Keratinocyte (primary cell): ENCODE measurements around the gene ASPN.

Experiments used
- EZH2 ChIP-seq: IDR thresholded peaks from one replicate; pipeline ENCODE4 v1.6.1; 2012; ENCODE audit warnings: inconsistent platforms, mild to moderate bottlenecking, low read length, moderate library complexity
- TF ChIP-seq, protein P1 (sequence below), 3 experiments: IDR thresholded peaks in 1 of 3; conservative IDR thresholded peaks in 1 of 3; optimal IDR thresholded peaks in 1 of 3; 2 replicates in 2 of 3; 3 replicates in 1 of 3; pipeline versions ENCODE3 to v1.5.1; 2011; ENCODE audit warnings: low read length in 3 of 3, mild to moderate bottlenecking in 3 of 3, moderate library complexity in 2 of 3, control low read depth in 1 of 3, inconsistent platforms in 1 of 3; ENCODE audit not compliant: insufficient read depth in 2 of 3; ENCODE audit errors: extremely low read depth in 1 of 3

DNA sequence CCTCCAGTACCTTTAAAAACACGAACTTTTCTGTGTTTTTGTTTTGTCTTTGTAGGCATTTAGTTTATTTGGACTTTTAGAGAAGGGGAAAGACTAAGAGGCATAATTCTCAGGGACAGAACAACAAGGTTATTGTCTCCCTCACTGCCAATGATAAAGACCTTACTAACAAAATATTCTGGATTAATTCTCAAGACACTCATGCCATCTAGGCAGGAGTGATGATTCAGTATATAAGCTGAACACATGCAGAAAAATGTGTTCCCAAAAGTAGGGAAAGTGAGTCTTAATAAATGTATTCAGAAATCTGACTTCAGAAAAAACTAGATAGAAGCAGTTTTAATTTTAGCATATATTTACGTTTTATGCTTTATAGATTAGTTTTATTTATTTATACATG lies 17.4 kb upstream of the ASPN start:
- TF ChIP-seq, protein P1, sequence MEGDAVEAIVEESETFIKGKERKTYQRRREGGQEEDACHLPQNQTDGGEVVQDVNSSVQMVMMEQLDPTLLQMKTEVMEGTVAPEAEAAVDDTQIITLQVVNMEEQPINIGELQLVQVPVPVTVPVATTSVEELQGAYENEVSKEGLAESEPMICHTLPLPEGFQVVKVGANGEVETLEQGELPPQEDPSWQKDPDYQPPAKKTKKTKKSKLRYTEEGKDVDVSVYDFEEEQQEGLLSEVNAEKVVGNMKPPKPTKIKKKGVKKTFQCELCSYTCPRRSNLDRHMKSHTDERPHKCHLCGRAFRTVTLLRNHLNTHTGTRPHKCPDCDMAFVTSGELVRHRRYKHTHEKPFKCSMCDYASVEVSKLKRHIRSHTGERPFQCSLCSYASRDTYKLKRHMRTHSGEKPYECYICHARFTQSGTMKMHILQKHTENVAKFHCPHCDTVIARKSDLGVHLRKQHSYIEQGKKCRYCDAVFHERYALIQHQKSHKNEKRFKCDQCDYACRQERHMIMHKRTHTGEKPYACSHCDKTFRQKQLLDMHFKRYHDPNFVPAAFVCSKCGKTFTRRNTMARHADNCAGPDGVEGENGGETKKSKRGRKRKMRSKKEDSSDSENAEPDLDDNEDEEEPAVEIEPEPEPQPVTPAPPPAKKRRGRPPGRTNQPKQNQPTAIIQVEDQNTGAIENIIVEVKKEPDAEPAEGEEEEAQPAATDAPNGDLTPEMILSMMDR (optimal IDR thresholded peaks at IDR 0.05 in 1 of 3, IDR thresholded peaks at IDR 0.05 in 1 of 3, conservative IDR thresholded peaks at IDR 0.05 in 1 of 3; ENCODE audit: extremely low read depth in 1 of 3, insufficient read depth in 2 of 3, low read length in 3 of 3) = no peak
- no peak for TF ChIP-seq EZH2
